ENCODE results near the gene EOGT.

EOGT gene

GRCh38 chr3:69013253-69014021 is at the start of gene EOGT:
Gene EOGT, minus strand, starts transcription at chr3:69013684. Its CDS starts 3,838 bp downstream, at chr3:69009846.
- DNase-seq: no peak

GRCh38 chr3:69059688-69060087 is 46.2 kb upstream of the EOGT start:
- DNase-seq: no peak

- no peak for DNase-seq
Measured at GRCh38 chr3:69058947-69059224, 45.4 kb upstream of the EOGT start.

- DNase-seq: no peak
Measured at GRCh38 chr3:69058180-69058946, 44.9 kb upstream of the EOGT start.

- DNase-seq: no peak
Measured at GRCh38 chr3:69052472-69052898, 39.0 kb upstream of the EOGT start.

- no peak for DNase-seq
Measured at GRCh38 chr3:69051756-69052471, 38.4 kb upstream of the EOGT start, which contains the start of gene TMF1. Gene TMF1, minus strand, starts transcription at chr3:69052333. Its CDS starts 247 bp downstream, at chr3:69052086.

- no peak for DNase-seq
Measured at GRCh38 chr3:69048990-69049389, 35.5 kb upstream of the EOGT start.

GRCh38 chr3:69044608-69045007 is 31.1 kb upstream of the EOGT start:
- no peak for DNase-seq

GRCh38 chr3:69033470-69033869 is 20.0 kb upstream of the EOGT start:
- no peak for DNase-seq

GRCh38 chr3:69032737-69033136 is 19.3 kb upstream of the EOGT start:
- DNase-seq: no peak

- DNase-seq: no peak
Measured at GRCh38 chr3:69032142-69032541, 18.7 kb upstream of the EOGT start.

GRCh38 chr3:69031635-69032034 is 18.2 kb upstream of the EOGT start:
- no peak for DNase-seq

- no peak for DNase-seq
Measured at GRCh38 chr3:69020857-69021256, 7.4 kb upstream of the EOGT start.

GRCh38 chr3:69020424-69020823 is 6.9 kb upstream of the EOGT start:
- no peak for DNase-seq

GRCh38 chr3:69016901-69017300 is 3.4 kb upstream of the EOGT start:
- DNase-seq: no peak

- DNase-seq: no peak
Measured at GRCh38 chr3:69016102-69016501, 2.6 kb upstream of the EOGT start.

- no peak for DNase-seq
Measured at GRCh38 chr3:69014022-69014580, 617 bp upstream of the EOGT start.

GRCh38 chr3:69012800-69013252 is 658 bp downstream of the EOGT start:
- no peak for DNase-seq

- no peak for DNase-seq
Measured at GRCh38 chr3:69012100-69012799, 1.2 kb downstream of the EOGT start.

GRCh38 chr3:69011096-69011730 is 2.3 kb downstream of the EOGT start:
- no peak for DNase-seq

GRCh38 chr3:69009559-69010410 is 3.7 kb downstream of the EOGT start:
- no peak for DNase-seq
